Hypothalamus (tissue), 51 donors: Measurements from ENCODE around the gene ITIH3.

Experiments used
- DNase-seq, 51 donors: peaks; one replicate each; lab custom pipeline; 2025; lab: John Stamatoyannopoulos, UW

The ITIH3 gene

GRCh38 chr3:52779011-52779836, 15.4 kb upstream of the ITIH3 start:
- no peak for DNase-seq

DNA sequence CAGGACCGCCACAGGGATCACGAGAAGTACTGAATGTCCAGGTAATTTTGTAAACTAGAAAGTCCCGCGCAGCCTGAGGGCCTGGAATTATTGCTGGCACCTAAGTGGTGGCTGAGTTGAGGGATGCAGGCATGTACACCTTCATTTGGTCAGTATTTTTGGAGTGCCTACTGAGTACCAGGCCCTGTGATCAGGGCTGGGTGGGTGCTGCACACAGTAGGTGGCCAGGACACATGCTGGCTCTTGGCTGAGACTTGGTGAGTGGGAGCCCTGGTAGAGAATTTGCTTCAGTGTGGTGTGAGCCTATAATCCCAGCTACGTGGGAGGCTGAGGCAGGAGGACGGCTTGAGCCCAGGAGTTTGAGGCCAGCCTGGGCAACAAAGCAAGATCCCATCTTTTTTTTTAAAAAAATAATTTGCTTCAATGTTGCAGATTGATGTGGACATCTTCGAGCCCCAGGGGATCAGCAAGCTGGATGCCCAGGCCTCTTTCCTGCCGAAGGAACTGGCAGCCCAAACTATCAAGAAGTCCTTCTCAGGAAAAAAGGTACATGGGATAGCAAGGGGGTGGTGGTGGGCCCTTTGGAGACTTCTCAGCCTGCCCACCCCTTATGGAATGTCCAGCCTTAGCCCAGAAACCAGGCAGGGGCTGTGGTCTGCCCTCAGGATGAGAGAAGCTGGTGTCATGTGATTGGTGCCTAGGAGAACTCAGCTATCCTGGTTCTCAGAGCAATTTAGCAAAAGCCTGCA, 14.6 kb upstream of the ITIH3 start:
- DNase-seq, result no peak

GRCh38 chr3:52781741-52782140, 12.9 kb upstream of the ITIH3 start:
- no peak for DNase-seq

- no peak for DNase-seq
Measured at GRCh38 chr3:52782412-52783210, 12.0 kb upstream of the ITIH3 start.

DNA sequence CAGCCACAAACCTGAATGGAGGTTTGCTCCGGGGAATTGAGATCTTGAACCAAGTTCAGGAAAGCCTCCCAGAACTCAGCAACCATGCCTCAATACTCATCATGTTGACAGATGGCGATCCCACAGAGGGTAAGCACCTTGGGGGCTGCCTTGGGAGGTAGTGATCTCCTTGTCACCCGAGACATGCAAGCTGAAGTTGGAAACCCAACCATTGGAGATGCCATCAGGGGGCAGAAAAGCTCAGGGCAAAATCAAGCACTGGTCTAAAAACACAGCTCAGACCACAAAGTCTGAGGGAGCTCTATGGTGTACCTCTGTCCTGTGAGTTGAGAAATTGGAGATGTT, 11.4 kb upstream of the ITIH3 start:
- no peak for DNase-seq

DNA sequence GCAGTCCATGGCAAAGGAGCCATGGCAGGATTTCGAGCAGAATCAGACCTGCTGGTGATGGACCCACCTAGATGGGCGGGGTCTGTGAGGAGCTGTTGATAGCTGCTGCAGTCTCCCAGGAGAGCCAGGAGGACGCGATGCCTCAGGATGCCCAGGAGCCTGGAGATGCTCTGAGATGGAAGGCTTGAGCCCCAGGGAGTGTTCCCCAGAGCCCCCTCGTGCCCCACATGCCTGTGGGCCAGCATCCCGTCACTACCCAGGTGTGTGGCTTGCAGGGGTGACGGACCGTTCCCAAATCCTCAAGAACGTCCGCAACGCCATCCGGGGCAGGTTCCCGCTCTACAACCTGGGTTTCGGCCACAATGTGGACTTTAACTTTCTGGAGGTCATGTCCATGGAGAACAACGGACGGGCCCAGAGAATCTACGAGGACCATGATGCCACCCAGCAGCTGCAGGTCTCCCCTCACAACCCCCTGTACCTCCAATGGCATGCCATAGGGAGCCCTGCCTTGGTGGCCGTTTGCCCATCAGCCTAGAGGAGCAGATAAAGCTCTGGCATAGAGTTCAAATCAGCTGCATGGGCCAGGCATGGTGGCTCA, 10.5 kb upstream of the ITIH3 start:
- no peak for DNase-seq

DNA sequence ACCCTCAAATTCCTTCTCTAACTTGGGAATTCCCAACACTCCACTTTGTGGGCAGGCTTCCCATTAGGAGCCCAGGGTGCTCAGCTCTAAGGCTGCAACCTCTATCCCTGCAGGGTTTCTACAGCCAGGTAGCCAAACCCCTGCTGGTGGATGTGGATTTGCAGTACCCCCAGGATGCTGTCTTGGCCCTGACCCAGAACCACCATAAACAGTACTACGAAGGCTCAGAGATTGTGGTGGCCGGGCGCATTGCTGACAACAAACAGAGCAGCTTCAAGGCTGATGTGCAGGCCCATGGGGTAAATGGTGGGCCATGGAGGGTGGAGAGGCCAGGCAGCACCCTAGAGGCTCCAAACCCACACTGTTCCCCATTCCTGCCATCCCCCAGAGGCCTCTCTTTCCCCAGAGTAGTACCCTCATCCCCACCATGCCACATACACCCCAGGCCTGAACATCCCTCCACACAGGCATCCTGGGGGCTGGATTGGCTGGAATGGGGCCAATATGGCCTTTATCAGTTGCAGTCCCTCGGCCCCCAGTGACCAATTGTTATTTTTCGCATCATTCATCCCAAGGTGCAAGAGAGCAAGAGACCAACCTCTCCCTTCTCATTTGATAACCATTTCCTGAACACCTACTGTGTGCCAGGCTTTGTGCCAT, 9.5 kb upstream of the ITIH3 start:
- DNase-seq, result no peak

- DNase-seq, result no peak
Measured at GRCh38 chr3:52786330-52787215, 8.0 kb upstream of the ITIH3 start.

- no peak for DNase-seq
Measured at GRCh38 chr3:52787246-52787645, 7.3 kb upstream of the ITIH3 start.

DNA sequence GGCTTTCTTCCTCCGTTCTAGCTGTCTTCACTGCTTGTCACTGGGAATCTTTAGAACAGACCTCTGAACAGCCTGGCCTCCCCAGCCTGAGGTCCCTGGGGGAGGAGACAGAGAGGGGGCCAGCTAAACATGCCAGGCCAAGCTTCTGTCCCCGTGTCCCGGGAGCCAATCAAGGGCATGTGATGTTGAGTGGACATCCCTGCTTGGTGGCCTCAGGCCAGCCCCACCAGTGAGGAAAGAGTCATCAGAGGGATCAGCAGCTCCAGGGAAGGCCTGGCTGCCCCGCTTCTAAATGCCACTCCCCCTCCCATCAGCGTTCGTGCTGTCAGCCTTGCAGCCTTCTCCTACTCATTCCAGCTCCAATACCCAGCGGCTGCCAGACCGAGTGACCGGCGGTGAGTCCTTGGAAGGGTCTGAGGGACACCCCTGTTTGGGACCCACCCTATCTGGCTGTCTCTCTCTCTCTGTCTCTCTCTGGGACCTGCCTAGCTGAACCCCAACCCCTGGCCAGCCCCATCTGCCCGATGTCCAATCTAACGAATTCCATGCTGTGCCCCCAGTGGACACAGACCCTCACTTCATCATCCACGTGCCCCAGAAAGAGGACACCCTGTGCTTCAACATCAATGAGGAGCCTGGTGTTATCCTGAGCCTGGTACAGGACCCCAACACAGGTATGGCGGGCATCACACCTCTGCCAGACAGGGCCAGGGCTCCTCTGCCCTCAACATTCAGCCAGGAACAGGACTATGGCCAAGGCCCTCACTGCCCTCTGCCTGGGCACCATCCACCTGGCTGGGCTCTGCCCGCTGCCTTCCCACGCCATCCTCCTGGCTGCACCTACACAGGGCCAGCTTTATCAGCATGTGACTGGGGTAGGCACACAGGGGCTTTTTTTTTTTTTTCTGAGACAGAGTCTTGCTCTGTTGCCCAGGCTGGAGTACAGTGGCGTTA, 6.6 kb upstream of the ITIH3 start:
- no peak for DNase-seq

DNA sequence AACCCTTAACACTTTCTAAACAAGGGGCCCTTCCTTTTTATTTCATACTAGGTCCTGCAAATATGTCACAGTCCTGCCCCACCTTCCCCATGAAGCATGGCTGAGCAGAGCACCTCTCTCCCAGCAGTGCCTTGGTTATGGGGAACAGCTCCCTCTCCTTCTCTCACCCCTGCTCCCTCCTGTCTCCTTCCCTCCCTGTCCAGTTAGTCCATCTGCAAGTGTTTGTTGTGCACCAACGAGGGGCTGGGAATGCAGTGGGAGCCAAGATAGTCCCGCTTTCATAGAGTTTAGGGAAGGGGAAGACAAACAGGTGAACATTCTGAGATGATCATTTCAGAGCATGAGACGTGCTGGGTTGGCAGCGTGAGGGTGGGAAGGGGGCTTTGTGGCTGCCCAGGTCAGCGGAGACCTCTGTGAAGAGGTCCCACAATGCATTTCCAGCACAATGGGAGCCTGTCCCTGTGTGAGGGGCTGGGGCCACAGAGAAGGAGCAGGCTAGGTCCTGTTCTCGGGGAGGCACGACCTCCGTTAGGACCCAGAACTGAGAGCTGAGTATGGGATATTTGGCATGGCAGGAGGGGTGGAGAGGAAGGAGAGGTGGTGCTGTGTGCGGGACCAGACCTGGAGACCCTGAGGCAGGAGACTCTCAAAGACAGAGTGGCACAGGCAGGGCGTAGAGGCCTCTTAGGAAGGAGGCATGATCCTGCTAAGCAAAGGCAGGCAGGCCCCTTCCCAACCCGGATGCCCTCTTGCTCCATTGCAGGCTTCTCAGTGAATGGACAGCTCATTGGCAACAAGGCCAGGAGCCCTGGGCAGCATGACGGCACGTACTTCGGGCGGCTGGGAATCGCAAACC, 5.5 kb upstream of the ITIH3 start:
- no peak for DNase-seq

GRCh38 chr3:52789746-52790040, 4.9 kb upstream of the ITIH3 start:
- no peak for DNase-seq

GRCh38 chr3:52790337-52790736, 4.3 kb upstream of the ITIH3 start:
- no peak for DNase-seq

DNA sequence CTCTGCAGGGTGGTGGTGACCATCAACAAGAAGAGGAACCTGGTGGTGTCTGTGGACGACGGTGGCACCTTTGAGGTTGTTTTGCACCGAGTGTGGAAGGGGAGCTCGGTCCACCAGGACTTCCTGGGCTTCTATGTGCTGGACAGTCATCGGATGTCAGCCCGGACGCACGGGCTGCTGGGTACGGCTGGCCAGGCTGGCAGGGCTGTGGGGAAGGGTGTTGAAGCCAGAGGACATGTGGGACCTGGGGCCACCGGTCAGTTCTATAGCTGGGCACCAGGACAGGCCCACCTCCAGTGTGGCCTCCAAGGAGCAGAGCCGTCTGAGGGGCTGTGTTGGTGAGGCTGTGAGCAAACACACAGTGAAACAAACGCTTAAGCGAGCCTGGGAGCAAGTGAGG, 3.9 kb upstream of the ITIH3 start:
- no peak for DNase-seq

DNA sequence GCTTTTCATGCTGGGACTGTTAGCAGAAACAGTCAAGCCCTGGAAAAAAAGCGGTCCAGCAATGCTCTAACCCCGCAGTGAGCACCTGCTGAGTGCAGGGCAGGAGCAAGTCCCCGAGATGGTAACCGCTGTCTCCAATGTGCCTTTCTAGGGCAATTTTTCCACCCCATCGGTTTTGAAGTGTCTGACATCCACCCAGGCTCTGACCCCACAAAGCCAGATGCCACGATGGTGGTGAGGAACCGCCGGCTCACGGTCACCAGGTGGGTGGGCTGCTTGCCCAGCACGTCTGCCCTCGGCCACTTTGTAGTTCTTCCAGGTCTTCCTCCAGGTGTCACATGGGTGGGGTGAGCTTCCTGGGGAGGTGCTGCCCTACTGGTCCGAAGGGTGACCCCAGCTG, 3.2 kb upstream of the ITIH3 start:
- DNase-seq, result no peak

DNA sequence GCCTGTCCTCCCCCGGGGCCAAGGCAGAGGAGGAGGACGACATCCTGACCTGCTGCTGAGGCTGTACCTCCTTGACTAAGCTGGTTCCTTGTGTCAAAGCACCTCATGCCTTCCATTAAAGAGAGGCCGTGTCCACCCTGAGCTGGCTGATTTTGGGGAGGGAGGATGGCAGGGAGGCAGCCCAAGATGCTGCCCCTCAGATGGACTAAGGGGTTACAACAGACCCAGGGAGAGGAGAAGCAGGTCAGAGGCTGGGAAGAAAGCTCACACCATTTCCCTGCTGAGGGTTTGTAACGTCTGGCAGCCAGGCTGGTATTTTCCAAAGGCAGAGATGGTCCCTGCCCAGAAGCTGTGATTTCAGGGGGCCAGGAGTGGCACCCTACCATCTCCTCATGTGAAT, 2.7 kb upstream of the ITIH3 start:
- DNase-seq, result no peak

GRCh38 chr3:52792413-52792812, 2.2 kb upstream of the ITIH3 start:
- DNase-seq, result no peak
